HG03108 (cell line): ENCODE data around the gene KMT5C.

ENCODE experiments used
- ATAC-seq: cut with Tn5 transposase; IDR thresholded peaks from one replicate; pipeline ENCODE4 v1.9.1; 2021; ENCODE audit warnings: moderate library complexity; ENCODE audit not compliant: unreplicated experiment

The KMT5C gene

DNA sequence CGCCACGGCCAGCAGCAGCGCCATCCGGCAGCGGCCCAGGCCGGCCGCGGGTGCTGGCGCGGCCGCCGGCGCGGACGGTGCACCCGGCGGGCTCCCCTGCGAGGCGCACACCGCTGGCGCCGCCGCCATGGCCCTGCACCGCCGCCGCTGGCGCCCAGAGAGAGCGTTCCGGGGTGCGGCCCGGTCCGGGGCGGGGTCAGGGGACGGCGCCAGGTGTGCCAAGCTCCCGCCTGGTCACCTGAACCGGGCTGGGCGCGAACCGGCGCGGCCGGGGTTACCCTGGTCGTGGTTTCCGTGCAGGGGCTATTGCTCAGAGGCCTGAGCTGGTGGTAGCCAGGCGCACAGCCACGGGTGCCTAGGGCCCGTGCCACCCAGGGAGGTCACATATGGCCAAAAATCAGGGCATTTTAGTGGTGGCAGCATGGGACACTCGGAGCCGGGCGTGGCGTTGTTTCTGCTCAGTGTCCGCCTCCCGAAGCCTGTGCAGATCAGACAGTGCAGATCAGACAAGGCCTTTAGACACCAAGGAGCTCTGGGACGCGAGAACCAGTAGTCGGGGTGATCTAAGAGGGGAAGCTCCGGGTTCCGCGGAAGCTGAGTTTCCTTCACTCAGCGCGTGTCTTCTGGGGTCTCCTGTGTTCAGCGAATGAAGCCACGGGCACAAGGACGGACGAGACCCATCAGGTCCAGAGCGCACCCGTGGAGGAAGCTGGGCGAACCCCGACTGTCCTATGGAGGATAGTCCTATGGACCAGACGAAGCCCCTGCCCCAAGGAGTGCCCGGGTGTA lies 44.6 kb downstream of the KMT5C start, which contains the start of gene TMEM238:
Gene TMEM238, minus strand, starts transcription at position 162 of the 789 bp plus-strand sequence. Its CDS starts 33 bp downstream, at position 129.
- no peak for ATAC-seq

GRCh38 chr19:55384920-55385723 lies 45.4 kb downstream of the KMT5C start:
- ATAC-seq, result peak; percentile 59

- ATAC-seq, result peak; percentile 53
These were observed 46.2 kb downstream of the KMT5C start, which contains the start of gene RPL28 for GRCh38 chr19:55385724-55386492. Gene RPL28 (plus strand): TSS chr19:55385932. CDS start chr19:55386358, 426 bp downstream.

DNA sequence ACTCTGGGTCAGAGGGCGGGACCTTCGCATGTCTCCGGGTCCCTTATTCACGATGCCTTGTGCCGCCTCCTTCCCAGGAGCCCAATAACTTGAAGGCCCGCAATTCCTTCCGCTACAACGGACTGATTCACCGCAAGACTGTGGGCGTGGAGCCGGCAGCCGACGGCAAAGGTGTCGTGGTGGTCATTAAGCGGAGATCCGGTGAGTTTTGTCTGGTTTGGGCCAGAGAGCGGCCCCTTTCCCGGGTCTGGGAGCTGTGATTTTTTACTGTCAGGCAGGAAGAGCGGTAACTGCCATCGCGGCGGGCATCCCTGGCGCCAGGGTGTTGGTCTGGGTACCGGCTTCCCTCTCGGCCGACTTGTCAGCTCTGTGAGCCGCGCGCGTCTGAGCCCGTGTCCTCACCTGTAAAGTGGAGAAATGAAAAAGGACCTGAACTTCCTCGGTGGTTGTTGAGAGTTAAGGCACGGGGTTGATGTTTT lies 46.9 kb downstream of the KMT5C start:
- no peak for ATAC-seq

DNA sequence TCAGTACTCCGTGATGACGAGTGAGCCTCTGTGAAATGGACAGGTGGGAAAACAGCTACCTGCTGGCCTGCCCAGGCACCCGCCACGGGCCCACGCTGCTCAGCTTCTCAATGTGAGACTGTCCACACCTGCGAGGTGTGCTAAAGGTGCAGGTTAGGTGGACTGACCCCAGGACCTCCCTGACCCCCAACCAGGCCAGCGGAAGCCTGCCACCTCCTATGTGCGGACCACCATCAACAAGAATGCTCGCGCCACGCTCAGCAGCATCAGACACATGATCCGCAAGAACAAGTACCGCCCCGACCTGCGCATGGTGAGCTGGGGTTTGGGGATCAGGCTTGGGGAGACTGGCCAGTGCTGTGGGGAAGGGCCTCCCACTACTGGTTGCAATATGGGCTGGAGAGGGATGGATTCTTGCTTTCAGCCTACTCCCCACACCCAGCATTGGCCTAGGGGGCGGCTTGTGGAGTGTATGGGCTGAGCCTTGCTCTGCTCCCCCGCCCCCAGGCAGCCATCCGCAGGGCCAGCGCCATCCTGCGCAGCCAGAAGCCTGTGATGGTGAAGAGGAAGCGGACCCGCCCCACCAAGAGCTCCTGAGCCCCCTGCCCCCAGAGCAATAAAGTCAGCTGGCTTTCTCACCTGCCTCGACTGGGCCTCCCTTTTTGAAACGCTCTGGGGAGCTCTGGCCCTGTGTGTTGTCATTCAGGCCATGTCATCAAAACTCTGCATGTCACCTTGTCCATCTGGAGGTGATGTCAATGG lies 48.2 kb downstream of the KMT5C start:
- no peak for ATAC-seq

GRCh38 chr19:55389386-55390317 lies 50.0 kb downstream of the KMT5C start:
- no peak for ATAC-seq

GRCh38 chr19:55390461-55390880 lies 50.8 kb downstream of the KMT5C start:
- no peak for ATAC-seq

- ATAC-seq, result no peak
These were observed 51.6 kb downstream of the KMT5C start for GRCh38 chr19:55391191-55391670.

DNA sequence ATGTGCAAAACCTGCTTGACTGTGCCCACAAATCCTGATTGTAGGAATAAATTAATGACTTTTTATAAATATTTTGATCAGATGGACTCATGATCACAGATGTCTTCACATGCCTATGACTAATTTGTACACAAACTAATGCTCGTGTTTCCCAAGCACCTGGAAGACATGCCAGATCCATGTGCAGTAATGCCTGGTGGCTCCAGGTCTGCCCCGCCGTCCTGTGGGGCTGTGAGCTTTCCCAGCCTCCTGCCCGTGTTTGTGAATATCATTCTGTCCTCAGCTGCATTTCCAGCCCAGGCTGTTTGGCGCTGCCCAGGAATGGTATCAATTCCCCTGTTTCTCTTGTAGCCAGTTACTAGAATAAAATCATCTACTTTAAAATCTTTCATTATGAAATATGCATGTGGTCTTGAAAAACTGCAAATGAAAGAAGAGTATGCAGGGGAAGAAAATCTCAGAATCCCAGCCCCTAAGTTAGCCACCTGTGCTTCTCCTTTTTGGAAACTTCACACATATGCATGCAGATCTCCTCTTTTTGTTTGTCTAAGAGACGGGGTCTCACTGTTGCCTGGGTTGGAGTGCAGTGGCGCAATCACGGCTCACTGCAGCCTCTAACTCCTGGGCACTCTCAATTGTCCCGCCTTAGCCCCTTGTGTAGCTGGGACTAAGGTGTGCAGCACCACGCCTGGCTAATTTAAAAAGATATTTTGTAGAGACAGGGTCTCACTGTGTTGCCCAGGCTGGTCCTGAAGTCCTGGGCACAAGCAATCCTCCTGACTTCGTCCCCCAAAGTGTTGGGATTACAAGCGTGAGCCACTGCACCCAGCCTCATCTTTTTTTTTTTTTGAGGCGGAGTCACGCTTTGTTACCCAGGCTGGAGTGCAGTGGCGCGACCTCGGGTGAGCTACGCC lies 52.3 kb downstream of the KMT5C start:
- no peak for ATAC-seq

DNA sequence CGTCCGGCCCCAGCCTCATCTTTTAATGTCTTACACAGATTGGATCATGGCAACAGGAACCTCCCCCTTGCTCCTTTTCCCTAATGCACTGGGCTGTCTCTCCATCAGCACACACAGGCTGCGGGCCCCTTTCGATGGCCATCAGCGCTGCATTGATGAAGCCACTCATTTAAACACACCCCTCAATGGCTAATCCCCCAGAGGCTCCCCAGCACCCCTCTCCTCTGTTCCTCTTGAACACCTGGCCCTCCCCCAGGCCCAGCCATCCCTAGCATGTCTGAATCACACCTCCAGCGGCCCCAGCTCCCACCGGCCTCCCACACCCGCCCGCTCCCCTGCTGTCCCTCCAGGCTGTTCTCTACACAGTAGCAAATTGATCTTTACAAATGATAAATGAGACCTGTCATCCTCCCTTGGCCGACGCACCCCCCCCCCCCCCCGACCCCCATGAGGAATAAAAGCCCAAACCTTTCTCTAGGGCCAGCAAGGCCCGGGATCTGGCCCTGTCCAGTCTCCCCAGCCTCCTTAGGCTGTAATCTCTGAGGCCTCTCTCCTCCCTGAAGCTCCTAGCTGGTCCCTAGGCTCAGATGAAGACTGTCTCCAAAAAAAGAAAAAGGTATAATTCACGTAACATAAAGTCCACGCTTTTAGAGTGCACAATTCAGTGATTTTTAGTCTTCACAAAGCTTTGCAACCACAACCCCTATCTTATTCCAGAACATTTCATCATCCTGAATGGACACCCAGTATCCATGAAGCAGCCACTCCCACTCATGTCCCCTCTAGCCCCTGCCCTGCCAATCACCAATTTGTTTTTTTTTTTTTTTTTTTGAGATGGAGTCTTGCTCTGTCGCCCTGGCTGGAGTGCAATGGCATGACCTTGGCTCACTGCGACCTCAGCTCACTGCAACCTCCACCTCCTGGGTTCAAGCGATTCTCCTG lies 53.4 kb downstream of the KMT5C start:
- ATAC-seq, result no peak
